GM12873 (cell line): ENCODE results near the gene SATB2.
A peak's percentile ranks its signal among the peaks of the same experiment; 100 is the strongest.

ENCODE experiments used
- TF ChIP-seq, protein P1 (sequence below): IDR thresholded peaks from 2 replicates; pipeline ENCODE4 v1.5.1; 2012; ENCODE audit warnings: low read depth, mild to moderate bottlenecking, moderate library complexity, low read length, control low read depth; ENCODE audit not compliant: insufficient read depth; ENCODE audit errors: missing control alignments

The SATB2 gene

DNA sequence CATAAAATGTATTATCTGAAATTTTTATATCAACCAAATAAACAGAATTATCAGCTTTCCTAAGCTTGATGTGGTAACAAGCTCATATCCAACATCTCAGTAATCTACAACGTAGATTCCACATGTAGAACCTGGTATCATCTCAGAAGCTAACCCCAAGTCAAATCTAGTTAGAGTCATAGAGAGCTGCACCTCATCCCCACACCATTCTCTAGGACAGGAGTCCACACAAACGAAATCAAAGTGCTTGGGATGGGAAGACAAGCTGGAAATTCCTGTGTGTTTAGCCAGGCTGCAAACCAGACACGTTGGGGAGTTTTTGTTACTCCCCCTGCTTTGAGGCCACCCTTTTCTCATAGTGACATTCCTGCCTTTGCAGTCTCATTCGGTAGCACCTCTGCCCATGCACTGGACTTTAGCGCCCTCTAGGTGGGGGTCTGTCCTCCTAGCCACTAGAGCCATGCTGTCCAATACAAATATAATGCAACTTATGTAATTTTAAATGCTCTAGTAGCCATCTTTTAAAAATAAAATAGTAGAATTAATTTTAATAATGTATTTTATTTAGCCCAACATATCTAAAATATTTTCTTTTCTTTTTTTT, 28.1 kb upstream of the SATB2 start:
- TF ChIP-seq, protein P1, sequence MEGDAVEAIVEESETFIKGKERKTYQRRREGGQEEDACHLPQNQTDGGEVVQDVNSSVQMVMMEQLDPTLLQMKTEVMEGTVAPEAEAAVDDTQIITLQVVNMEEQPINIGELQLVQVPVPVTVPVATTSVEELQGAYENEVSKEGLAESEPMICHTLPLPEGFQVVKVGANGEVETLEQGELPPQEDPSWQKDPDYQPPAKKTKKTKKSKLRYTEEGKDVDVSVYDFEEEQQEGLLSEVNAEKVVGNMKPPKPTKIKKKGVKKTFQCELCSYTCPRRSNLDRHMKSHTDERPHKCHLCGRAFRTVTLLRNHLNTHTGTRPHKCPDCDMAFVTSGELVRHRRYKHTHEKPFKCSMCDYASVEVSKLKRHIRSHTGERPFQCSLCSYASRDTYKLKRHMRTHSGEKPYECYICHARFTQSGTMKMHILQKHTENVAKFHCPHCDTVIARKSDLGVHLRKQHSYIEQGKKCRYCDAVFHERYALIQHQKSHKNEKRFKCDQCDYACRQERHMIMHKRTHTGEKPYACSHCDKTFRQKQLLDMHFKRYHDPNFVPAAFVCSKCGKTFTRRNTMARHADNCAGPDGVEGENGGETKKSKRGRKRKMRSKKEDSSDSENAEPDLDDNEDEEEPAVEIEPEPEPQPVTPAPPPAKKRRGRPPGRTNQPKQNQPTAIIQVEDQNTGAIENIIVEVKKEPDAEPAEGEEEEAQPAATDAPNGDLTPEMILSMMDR: peak; percentile 61

DNA sequence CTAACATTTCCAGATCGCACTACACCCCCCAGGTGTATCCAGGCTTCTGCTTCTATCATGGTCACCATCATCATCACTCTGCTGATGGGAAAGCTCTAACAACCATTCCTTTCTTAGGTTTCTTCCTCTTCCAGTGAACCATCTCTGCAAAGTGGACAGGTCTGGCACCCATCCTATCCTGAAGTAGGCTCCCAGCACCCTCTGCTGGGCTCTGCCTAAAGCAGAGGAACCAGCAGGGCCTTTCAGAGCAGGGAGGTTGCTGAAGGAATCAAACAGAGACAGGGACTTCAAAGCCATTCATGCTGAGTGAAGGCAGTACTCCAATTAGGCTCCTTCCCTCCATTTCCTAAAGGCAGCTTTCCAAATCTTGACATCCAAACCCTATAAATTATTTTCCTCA, 27.2 kb upstream of the SATB2 start:
- TF ChIP-seq, protein P1: no peak

- TF ChIP-seq, protein P1: no peak
Measured at GRCh38 chr2:199480966-199481365, 23.2 kb upstream of the SATB2 start.

GRCh38 chr2:199477277-199477834, 19.6 kb upstream of the SATB2 start:
- TF ChIP-seq, protein P1: no peak

- TF ChIP-seq, protein P1: peak; percentile 58
Measured at GRCh38 chr2:199471443-199472057, 13.8 kb upstream of the SATB2 start.

- TF ChIP-seq, protein P1: no peak
Measured at GRCh38 chr2:199470672-199471442, 13.1 kb upstream of the SATB2 start.

GRCh38 chr2:199470361-199470671, 12.6 kb upstream of the SATB2 start:
- TF ChIP-seq, protein P1: no peak
